Measurements from ENCODE around the gene TUBA4A. TPM values are rescaled to one million over a fixed set of nuclear protein-coding genes. Genes with fewer than 3 reads are reported as not detected.
"Not testable (repeated sequence)": the region's sequence is repeated elsewhere in the genome, so short reads cannot be mapped to it uniquely, and the experiment has no call there.

Gene TUBA4A
- total RNA-seq, 4 donors from 2014 or later = 39.2 to 101 (median 70.8) TPM

DNA sequence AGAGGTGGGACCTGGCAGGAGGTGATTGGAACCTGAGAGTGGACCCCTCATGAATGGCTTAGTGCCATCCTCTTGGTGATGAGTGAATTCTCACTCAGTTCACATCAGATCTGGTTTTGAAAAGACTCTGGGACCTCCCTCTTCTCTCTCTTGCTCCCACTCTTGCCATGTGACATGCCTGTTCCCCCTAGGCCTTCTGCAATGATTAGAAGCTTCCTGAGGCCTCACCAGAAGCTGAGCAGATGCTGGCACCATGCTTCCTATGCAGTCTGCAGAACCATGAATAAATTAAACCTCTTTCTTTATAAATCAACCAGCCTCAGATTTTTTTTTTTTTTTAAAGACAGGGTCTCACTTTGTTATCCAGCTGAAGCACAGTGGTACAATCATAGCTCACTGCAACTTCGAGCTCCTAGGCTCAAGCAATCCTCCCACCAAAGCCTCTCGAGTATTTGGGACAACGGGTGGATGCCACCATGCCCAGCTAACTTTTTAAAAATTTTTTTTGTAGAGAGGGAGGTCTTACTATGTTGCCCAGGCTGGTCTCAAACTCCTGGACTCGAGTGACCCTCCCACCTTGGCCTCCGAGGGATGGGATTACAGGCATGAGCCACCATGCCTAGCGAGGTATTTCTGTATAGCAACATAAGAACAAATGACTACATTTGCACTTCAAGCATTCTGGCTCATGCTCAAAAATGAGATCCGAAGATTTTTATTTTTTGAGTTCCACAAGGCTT lies 49.1 kb downstream of the TUBA4A start:
- TF ChIP-seq POLR2AphosphoS5 (IDR thresholded peaks at IDR 0.05) = no peak
- no peak for TF ChIP-seq CTCF (IDR thresholded peaks at IDR 0.05)
- no peak for TF ChIP-seq POLR2A (IDR thresholded peaks at IDR 0.05)
- TF ChIP-seq EP300 (IDR thresholded peaks at IDR 0.05; ENCODE audit: low read depth) = no peak
- Histone ChIP-seq H3K27me3 (no peaks in the 10 kb centered on the region), H3K36me3 (no peaks in the 10 kb centered on the region), H3K27ac (no peak overlapping the region), H3K4me1 (peaks cover 7 to 21% (median 20%) of the 10 kb centered on the region in 4 donors), H3K4me3 (no peak overlapping the region), H3K9me3 (no peaks in the 10 kb centered on the region)
- in situ Hi-C loops (cut with MboI; ENCODE audit: low pct_ligation_motif_present in 1 of 4, low pct_unique_long_range_greater_than_20kb in 1 of 4, low sequenced_read_pairs in 3 of 4) (loop anchor here in 1 of 4 donors (5.0 kb wide), 1 partner anchor 32 kb away; the partner anchor contains the start of gene SLC23A3), intact Hi-C loops (cut with DNase I; ENCODE audit: low total_unique reads) (no loop called here)
- WGBS, 2 donors (ENCODE audit: low coverage in 1 of 2) = 93% methylated on average over 6 to 7 of the region's 7 CpGs
- no peak for DNase-seq

- intact Hi-C loops (cut with DNase I; ENCODE audit: low total_unique reads); H3K27me3 ChIP-seq; H3K4me1 ChIP-seq; H3K9me3 ChIP-seq; DNase-seq; H3K27ac ChIP-seq; in situ Hi-C loops (cut with MboI; ENCODE audit: low pct_ligation_motif_present in 1 of 4, low pct_unique_long_range_greater_than_20kb in 1 of 4, low sequenced_read_pairs in 3 of 4); H3K36me3 ChIP-seq; H3K4me3 ChIP-seq: not testable (repeated sequence)
- 89% methylated on average over 21 of the region's 21 CpGs; no CpG with 5 or more reads in 1 of the 2 donors for WGBS, 2 donors (ENCODE audit: low coverage in 1 of 2)
Observed at GRCh38 chr2:219201331-219201730, 52.4 kb downstream of the TUBA4A start.

- H3K36me3 ChIP-seq; H3K4me3 ChIP-seq; H3K9me3 ChIP-seq; H3K27me3 ChIP-seq; DNase-seq; H3K27ac ChIP-seq; H3K4me1 ChIP-seq; intact Hi-C loops (cut with DNase I; ENCODE audit: low total_unique reads); in situ Hi-C loops (cut with MboI; ENCODE audit: low pct_ligation_motif_present in 1 of 4, low pct_unique_long_range_greater_than_20kb in 1 of 4, low sequenced_read_pairs in 3 of 4): not testable (repeated sequence)
- 69 to 70% methylated on average over 2 to 26 of the region's 26 CpGs for WGBS, 2 donors (ENCODE audit: low coverage in 1 of 2)
Observed at GRCh38 chr2:219200502-219201326, 53.0 kb downstream of the TUBA4A start.

Small RNAs within 50 kb of the gene (small RNA-seq; reads per million reads assigned to genes)
- 0 reads per million in 4 donors for gene MIR153-1

Other genes with a start within 250 kb of the TUBA4A start
- gene CFAP65, start 212.4 kb downstream of the TUBA4A start, total RNA-seq = 1 to 10 TPM in 2 of 4 donors, under 1 TPM in 1, not detected in 1; 0.64 to 3.0 (median 1.5) TPM
- 10 to 100 TPM; 21.1 to 67.4 (median 65.5) TPM for gene IHH, start 193.0 kb downstream of the TUBA4A start, total RNA-seq
- gene NHEJ1, start 93.1 kb downstream of the TUBA4A start, total RNA-seq = 10 to 100 TPM; 50.5 to 90.2 (median 65.3) TPM
- 10 to 100 TPM in 3 of 4 donors, 1 to 10 TPM in 1; 5.4 to 18.4 (median 15.7) TPM for gene SLC23A3, start 83.9 kb downstream of the TUBA4A start, total RNA-seq
- gene CNPPD1, start 77.0 kb downstream of the TUBA4A start, total RNA-seq = 100 to 1,000 TPM in 3 of 4 donors, 10 to 100 TPM in 1; 50.4 to 114 (median 106) TPM
- gene RETREG2, start 75.6 kb downstream of the TUBA4A start, total RNA-seq = 100 to 1,000 TPM in 2 of 4 donors, 10 to 100 TPM in 2; 37.8 to 226 (median 102) TPM
- gene ZFAND2B, start 47.1 kb downstream of the TUBA4A start, total RNA-seq = 100 to 1,000 TPM in 3 of 4 donors, 10 to 100 TPM in 1; 90.2 to 156 (median 119) TPM
- gene ABCB6, start 35.0 kb downstream of the TUBA4A start, total RNA-seq = 10 to 100 TPM in 3 of 4 donors, 1 to 10 TPM in 1; 3.4 to 28.7 (median 20.4) TPM
- 100 to 1,000 TPM in 1 of 4 donors, 10 to 100 TPM in 3; 73.2 to 243 (median 82.7) TPM for gene ATG9A, start 24.3 kb downstream of the TUBA4A start, total RNA-seq
- 100 to 1,000 TPM in 2 of 4 donors, 10 to 100 TPM in 2; 64.3 to 318 (median 114) TPM for gene ANKZF1, start 24.1 kb downstream of the TUBA4A start, total RNA-seq
- gene GLB1L, start 8.5 kb downstream of the TUBA4A start, total RNA-seq = 1 to 10 TPM in 3 of 4 donors, under 1 TPM in 1; 0.40 to 9.1 (median 3.8) TPM
- 10 to 100 TPM; 18.7 to 44.8 (median 28.2) TPM for gene STK16, start 8.4 kb downstream of the TUBA4A start, total RNA-seq
- gene TUBA4B, start 675 bp downstream of the TUBA4A start, total RNA-seq = not detected
- 10 to 100 TPM; 22.7 to 95.0 (median 54.3) TPM for gene DNAJB2, start 25.4 kb upstream of the TUBA4A start, total RNA-seq
- gene PTPRN, start 55.5 kb upstream of the TUBA4A start, total RNA-seq = 1 to 10 TPM in 3 of 4 donors, under 1 TPM in 1; 0.60 to 2.6 (median 2.1) TPM
- not detected for gene RESP18, start 78.8 kb upstream of the TUBA4A start, total RNA-seq
- 100 to 1,000 TPM in 2 of 4 donors, 10 to 100 TPM in 2; 61.3 to 142 (median 104) TPM for gene DNPEP, start 134.0 kb upstream of the TUBA4A start, total RNA-seq
- gene DES, start 164.5 kb upstream of the TUBA4A start, total RNA-seq = over 10,000 TPM in 1 of 4 donors, 1,000 to 10,000 TPM in 2, 100 to 1,000 TPM in 1; 1,000 to 12,373 (median 1,519) TPM
- 10 to 100 TPM; 26.5 to 95.8 (median 48.5) TPM for gene SPEG, start 180.9 kb upstream of the TUBA4A start, total RNA-seq
- gene GMPPA, start 245.0 kb upstream of the TUBA4A start, total RNA-seq = 10 to 100 TPM; 25.1 to 41.1 (median 36.4) TPM